NCI-H1436 (cell line): ENCODE measurements around the gene PRRT3.
"Not testable (repeated sequence)": the region's sequence is repeated elsewhere in the genome, so short reads cannot be mapped to it uniquely, and the experiment has no call there.

Experiments used
- DNase-seq: peaks from one replicate; lab custom pipeline; 2025; lab: John Stamatoyannopoulos, UW

The PRRT3 gene

DNA sequence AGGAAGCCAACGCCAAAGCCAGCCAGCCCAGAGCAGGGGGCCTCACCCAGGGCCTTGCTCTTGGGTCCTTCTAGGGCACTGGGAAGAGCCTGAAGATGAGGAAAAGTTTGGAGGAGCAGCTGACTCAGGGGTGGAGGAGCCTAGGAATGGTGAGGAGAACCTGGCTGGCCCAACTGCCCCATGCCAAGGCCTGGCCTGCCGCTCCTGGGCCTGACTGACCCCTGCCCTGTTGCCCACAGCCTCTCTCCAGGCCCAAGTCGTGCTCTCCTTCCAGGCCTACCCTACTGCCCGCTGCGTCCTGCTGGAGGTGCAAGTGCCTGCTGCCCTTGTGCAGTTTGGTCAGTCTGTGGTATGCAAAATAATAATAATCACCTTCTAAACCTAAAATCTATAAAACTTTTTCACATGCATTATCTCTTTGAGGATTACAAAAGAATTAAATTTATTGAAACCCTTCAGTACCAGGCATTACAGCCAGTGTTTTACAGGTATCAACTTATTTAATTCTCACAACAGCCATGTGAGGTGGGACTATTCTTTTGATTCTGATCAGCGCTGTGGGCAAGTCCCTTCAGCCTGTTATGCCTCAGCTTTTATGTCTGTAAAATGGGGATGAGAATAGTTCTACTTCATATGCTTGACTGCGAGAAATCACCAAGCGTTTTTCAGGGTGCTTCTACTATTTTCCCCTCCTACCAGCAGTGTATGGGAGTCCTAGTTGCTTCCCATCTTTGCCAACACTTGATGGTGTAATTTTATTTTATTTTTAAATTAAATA is 33.8 kb downstream of the PRRT3 start:
- DNase-seq = no peak

DNA sequence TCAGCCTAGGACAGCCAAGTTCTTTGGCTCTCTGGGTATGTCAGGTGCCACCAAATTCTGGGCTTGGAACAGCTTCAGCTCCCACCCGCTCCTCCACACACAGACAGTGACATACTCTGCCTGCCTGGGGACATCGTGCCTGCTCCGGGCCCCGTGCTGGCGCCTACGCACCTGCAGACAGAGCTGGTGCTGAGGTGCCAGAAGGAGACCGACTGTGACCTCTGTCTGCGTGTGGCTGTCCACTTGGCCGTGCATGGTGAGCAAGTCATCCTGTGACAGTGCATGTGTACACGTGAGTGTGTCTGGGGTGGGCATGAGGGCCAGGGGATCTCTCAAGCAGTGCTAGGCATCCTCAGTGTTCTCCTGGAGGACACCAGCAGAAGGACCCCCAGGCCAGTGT is 34.4 kb downstream of the PRRT3 start:
- DNase-seq = no peak

DNA sequence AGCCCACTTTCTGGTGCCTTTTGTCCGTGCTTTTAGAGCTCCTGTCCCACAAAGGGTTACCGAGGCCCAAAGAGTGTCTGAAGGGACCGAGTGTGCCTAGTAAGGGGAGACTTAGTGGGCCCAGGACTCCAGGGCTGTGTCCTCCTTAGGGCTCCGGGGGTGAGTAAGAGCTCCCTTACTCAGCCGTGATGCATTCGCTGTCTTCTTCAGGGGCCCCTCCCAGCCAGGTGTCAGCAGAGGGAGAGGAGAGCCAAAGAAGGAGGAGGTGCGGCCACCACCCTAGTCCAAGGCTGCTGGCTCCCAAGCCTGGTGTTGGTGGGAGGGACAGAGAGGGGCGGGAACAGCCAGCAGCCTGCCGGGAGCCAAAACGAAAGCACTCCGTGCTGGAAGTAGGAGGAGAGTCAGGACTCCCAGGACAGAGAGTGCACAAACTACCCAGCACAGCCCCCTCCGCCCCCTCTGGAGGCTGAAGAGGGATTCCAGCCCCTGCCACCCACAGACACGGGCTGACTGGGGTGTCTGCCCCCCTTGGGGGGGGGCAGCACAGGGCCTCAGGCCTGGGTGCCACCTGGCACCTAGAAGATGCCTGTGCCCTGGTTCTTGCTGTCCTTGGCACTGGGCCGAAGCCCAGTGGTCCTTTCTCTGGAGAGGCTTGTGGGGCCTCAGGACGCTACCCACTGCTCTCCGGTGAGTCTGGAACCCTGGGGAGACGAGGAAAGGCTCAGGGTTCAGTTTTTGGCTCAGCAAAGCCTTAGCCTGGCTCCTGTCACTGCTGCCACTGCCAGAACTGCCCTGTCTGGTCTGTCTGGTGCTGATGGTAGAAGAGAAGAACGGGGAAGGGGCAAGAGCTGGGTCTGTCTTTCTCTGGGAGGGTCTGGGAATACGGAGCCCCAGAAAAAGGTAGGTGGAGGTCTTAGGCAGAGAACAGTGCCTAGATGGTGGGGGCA is 35.2 kb downstream of the PRRT3 start, which contains the start of gene IL17RC:
TSS of gene IL17RC (plus strand) at position 365 of the 947 bp plus-strand sequence. CDS start at position 583, 218 bp downstream.
- DNase-seq = peak; percentile 36

DNA sequence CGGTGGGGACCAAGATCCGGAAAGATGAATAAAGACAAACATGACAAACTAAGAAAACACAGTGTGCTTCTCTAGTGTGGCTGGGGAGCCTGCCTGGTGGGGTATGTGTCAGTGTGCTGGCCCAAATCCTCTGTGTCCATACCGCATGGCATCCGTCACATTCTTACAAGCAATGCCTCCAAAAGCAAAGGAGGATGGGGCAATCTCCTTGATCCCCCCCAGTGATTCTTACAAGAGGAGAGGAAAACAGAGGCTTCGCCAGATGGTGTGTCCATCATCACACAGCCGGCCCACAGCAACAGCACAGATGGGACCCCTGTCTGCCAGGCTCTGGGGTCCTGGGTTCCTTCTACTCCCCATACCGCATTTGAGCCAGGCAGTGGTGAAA is 35.9 kb downstream of the PRRT3 start:
- no peak for DNase-seq

DNA sequence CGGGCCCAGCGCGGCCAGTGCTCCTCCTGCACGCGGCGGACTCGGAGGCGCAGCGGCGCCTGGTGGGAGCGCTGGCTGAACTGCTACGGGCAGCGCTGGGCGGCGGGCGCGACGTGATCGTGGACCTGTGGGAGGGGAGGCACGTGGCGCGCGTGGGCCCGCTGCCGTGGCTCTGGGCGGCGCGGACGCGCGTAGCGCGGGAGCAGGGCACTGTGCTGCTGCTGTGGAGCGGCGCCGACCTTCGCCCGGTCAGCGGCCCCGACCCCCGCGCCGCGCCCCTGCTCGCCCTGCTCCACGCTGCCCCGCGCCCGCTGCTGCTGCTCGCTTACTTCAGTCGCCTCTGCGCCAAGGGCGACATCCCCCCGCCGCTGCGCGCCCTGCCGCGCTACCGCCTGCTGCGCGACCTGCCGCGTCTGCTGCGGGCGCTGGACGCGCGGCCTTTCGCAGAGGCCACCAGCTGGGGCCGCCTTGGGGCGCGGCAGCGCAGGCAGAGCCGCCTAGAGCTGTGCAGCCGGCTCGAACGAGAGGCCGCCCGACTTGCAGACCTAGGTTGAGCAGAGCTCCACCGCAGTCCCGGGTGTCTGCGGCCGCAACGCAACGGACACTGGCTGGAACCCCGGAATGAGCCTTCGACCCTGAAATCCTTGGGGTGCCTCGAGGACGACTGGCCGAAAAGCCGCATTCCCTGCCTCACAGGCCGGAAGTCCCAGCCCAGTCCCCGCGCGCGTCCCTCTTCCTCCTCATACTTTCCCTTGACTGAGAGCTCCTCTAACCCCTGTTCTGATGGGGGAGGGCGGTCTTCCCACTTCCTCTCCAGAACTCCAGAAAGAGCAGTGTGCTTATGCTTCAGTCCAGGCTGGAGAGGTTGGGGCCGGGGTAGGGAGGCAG is 36.7 kb downstream of the PRRT3 start:
- no peak for DNase-seq

DNA sequence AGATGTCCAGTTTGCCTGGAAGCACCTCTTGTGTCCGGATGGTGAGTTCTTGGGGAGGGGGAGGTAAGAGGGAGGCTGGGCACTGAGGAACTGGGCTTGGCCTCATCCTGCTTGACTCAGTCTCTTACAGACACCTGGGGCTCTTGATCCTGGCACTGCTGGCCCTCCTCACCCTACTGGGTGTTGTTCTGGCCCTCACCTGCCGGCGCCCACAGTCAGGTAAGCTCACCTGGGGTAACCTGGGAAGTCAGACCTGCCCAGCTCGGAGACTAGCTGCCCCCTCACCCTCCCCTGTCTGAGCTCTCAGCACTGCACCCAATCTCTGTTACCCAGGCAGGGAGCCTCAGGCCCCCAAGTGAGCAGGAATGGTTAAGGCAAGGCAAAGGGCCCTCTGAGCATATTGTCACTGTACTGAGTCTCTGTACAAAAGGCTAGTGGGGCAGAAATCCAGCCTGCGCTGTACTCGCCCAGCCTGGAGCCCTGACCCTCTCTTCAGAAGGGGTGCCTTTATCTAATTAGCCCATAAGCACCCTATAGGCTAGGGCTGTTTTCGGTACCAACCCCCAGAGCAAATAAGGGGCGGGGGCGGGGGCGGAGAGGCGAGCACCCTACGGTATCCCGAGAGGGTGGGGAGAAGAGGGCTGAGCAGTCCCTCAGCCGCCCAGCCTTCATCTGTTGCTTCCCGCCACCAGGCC is 37.5 kb downstream of the PRRT3 start:
- DNase-seq = no peak

DNA sequence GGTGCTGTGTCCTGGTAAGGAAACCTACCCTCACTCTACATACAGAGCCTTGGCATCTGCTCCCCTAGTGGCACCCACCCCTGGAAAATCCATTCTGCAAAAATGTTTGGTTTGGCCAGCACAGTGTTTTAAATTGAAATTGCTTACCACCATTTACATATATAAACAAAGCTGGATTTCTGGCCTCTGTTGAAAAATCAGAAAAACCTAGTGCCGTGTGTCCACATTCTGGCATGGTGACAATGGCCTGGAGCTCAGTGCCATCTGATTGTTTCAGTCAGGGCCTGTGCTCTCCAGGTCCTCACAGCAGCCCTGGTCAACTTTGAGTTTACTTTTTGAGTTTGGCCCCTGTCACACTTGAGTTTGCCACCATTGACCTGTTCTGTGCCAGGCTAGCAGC is 38.2 kb downstream of the PRRT3 start:
- DNase-seq = no peak

DNA sequence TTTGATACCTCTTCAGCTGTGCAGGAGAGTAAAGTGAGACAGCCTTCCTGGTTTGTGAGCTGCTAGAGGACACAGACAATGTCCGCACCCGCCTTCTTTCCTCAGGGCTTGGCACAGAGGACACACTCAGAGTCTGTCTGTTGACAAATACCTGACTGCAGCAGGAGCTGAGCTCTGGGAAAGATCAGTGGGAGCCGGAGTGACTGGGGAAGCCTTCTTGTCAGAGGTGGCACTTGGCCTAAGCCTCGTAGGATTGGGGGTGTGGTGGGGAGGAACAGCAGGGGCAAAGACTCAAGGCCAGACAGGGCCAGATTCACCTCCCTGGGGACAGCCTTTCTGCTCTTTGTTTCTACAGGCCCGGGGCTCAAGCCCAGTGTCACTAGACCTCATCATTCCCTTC is 38.6 kb downstream of the PRRT3 start:
- DNase-seq = no peak

DNA sequence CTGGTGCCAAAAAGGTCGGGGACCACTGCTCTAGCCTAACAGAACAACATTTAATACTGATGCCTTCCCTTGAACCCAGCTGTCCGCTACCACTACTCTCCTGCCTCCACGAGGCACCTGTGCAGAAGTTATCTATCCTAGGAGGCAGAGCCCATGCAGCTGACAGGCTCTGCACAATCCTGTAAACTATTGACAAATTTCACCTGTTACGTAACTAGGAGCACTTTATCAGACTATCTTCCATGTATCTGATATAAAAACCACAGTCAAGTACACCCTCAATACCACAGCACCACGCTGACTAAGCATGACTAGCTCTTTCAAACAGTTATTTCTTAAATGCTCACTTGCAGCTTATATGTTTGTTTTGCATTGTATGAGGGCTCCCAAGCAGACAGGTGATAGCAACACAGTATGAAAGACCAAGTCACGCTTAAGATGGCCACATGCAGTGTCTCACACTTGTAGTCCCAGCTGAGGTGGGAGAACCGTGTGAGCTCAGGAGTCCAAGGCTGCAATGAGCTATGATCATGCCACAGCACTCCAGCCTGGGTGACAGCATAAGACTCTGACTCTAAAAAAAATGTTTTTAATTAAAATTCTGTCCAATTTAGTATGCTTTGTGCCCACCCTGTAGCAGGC is 39.8 kb downstream of the PRRT3 start:
- no peak for DNase-seq

DNA sequence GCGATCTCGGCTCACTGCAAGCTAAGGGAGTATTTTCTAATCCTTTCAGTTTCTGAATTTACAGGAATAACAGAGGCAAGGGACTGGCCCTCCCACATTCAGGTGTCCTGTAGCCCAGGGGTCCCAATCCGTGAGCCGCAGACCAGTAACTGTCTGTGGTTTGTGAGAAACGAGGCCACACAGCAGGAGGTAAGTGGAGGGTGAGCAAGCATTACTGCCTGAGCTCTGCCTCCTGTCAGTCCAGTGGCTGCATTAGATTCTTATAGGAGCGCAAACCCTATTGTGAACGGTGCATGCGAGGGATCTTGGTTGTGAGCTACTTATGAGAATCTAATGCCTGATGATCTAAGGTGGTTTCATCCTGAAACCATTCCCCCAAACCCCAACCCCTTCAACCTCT is 40.3 kb downstream of the PRRT3 start:
- no peak for DNase-seq

DNA sequence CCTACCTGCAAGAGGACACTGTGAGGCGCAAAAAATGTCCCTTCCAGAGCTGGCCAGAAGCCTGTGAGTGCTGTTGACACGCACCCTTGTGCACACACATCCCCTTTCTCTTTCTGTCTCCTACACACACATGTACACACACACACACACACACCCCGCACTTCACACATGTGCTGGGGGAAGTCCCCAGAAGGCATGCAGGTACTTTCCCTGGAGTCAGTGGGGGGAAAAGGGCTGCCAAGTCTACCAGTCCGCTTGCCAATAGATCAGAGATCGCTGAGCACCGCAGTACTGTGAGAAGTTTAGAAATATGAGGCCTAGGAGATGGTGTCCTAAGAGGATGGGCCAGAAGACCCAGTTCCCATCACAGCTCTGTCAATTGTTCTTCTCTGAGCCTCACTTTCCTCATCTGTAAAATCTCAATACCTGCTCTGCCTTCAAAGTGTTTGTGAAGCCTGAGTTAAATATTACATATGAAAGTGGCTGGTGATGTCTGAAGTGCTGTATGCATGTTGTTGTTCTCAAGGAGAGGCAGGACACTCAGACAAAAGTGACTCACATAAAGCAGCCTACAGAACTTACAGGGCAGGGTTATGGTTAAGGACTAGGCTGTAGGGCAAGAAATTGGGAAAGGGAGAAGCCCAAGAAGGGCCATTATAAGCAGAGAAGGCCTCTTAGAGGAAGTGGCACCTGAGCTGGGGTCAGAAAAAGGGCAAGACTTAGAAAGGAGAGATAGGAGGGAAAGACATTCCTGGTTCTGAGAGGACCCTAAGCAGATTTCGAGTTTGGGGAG is 42.8 kb downstream of the PRRT3 start:
- no peak for DNase-seq

DNA sequence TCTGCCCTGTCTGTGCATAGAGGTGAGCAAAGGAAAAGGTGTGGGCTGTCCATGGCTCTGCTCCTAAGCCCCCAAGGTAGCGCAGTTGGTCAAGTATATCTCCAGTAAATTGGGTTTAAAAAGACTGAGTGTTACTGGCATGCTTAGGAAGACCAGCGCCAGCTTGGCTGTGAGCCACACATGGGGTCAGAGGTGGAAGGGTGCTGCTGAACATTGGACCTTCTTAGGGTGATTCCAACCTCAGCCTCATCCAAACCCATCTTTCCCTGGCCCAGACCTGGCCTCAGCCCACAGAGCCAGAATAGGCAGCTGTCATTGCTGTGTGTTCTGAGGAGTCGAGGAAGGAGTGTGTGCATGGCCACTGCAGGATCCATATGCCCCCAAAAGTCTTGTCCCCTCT is 43.9 kb downstream of the PRRT3 start:
- no peak for DNase-seq

DNA sequence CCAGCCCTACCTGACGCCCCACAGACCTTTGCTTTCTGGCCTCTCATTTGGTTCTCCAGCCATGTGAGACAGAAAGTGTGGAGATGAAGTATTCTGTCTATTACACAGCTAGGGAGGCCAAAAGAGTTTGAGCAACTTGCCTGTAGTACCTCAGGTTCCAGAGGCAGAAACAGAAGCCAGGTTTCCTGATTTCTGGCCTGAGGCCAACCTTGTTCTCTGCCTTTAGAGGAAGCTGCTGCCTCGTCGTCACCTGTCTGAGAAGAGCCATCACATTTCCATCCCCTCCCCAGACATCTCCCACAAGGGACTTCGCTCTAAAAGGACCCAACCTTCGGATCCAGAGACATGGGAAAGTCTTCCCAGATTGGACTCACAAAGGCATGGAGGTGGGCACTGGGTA is 45.7 kb downstream of the PRRT3 start:
- DNase-seq = no peak

DNA sequence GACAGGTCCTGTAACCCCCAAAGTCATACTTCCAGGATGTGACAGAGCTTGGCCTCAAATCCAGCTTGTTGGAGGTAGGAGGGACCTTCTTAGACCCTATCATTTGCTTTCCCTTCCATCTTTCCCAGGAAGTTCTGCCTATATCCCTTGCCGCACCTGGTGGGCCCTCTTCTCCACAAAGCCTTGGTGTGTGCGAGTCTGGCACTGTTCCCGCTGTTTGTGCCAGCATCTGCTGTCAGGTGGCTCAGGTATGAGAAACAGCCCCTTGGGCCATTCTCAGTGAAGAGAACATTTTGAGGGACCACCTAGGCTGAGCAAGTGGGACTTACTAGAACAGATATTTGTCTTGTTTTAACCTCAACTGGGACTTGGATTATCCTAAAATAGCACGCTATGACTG is 48.3 kb downstream of the PRRT3 start:
- no peak for DNase-seq

DNA sequence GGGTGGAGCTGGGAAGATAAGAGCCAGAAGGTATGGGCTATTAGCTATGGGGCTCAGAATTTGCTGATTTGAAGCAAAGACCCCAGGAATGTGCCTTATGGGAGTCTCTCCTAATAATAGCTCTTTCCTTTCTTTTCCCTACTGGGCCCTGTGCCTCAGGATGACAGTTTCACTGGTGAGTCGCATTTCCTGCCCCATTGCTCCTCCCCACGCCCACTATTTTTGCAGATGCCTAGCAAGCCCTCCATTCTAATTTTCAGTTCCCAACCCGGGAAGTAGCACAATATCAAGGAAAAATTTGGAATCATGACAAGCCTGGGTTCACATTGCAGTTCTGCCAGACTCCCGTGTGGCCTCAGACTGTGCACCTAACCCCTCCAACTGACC is 49.0 kb downstream of the PRRT3 start:
- no peak for DNase-seq

DNA sequence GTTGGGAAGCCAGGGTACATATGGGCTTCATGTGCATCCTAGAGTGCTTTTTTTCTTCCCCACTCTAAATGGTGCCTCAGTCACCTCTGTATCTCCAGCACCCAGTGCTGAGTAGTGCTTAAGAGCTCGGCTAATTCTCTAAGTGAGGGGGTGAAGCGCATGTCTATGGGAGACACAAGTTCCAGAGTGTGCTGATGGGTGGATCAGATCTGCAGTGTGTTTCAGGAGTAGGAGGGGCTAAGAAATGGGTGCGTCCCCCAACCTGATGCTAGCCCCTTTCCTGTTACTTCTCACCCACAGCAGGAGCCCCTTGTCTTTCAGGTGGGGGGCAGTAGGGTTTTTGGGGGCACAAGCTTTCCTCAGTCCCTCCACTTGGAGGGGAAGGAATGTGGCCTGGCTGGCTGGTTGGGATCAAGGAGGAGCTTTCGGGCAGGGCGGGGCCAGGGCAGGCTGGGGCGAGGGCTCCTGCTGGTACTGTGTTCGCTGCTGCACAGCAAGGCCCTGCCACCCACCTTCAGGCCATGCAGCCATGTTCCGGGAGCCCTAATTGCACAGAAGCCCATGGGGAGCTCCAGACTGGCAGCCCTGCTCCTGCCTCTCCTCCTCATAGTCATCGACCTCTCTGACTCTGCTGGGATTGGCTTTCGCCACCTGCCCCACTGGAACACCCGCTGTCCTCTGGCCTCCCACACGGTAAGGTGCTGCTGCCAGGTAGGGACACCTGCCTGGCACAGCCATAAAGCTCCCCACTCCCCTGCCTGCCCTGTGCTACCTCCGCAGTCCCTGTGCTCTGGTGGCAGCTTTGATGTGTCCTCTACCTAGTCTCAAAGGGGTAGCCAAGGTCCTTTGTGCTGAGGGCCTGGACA is 49.6 kb downstream of the PRRT3 start, which contains the start of gene IL17RE:
TSS of gene IL17RE (plus strand) at position 477 of the 866 bp plus-strand sequence. CDS start at position 562, 85 bp downstream.
- DNase-seq = no peak

DNA sequence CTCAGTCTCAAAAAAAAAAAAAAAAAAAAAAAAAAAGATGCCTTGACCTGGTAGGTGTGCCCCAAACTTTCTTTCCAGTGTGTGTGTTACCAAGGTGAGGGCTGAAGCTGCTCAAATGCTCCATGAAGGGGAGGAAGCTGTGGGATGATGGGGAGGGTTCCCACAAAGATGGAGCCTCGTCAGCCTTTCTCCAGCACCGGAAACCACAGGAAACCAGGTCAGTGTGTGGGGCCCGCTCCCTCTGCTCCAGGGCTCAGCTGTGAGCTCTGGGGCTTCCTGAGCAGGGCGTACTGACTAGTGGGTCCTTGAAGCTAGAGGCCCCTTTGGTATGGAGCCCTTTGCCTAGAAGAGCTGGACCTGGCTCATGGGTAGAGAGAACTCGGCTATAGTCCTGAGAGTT is 50.2 kb downstream of the PRRT3 start:
- DNase-seq = no peak

DNA sequence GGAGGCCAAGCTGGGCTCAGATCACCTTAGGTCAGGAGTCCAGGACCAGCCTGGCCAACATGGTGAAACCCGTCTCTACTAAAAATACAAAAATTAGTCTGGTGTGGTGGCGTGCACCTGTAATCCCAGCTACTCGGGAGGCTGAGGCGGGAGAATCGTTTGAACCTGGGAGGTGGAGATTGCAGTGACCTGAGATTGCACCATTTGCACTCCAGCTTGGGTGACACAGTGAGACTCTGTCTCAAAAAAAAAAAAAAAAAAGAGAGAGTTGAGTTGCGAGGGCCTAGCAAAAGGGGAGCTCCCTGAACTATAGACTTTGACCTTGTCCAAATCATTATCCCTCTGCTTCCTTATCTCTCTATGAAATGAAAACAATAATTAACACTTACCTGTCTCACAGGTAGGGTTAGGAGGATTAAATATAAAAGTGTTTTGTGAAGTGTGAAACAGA is 51.2 kb downstream of the PRRT3 start:
- not testable (repeated sequence) for DNase-seq

DNA sequence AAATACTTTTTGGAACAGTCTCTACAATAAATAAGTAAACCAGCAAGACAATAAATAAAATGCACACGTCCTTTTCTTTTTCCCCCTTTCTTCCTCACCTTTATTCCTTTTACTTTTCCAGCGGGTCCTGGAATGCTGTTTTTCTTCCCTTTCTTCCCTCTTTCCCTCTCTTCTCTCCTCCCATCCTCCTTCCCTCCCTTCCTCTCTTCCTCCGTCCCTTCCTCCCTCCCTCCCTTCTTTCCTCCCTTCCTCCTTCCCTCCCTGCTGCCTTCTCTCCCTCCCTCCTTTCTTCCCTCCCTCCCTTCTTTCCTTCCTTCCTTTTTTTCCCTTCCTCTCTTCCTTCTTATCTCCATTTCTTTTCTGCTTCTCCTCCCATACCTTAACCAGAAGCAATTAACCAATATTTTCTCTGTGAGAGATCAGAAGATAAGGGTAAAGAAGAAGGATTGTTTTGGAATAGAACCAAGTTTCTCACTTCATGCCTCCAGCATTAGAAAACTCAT is 52.9 kb downstream of the PRRT3 start:
- no peak for DNase-seq
